Colonic mucosa (tissue), 4 donors: Measurements from ENCODE around the gene HID1. TPM values are rescaled to one million over a fixed set of nuclear protein-coding genes. Genes with fewer than 3 reads are reported as not detected.

Experiments used
- DNase-seq: peaks from one replicate; pipeline ENCODE4 v3.0.0-alpha.2; 2020
- H3K27ac ChIP-seq: fragments of 200-600 bp; one replicate; pipeline ENCODE4 v1.8.0; 2021
- H3K27me3 ChIP-seq: fragments of 200-600 bp; one replicate; pipeline ENCODE4 v1.8.0; 2021
- H3K36me3 ChIP-seq: fragments of 200-600 bp; one replicate; pipeline ENCODE4 v1.8.0; 2021
- H3K4me1 ChIP-seq: fragments of 200-600 bp; one replicate; pipeline ENCODE4 v1.8.0; 2021; ENCODE audit warnings: mild to moderate bottlenecking
- H3K4me3 ChIP-seq: fragments of 200-600 bp; one replicate; pipeline ENCODE4 v1.8.0; 2021
- H3K9ac ChIP-seq, 2 donors: one replicate each; pipeline ENCODE4 v1.7.0; 2013; ENCODE audit warnings: control low read depth in 2 of 2, low read depth in 2 of 2, low read length in 2 of 2
- H3K9me3 ChIP-seq: fragments of 200-600 bp; one replicate; pipeline ENCODE4 v1.8.0; 2021
- intact Hi-C: fragments of 100-400 bp; cut with DNase I; formaldehyde crosslinking; loops from one replicate; pipeline ENCODE4 v1.14.1; 2022
- total RNA-seq, 2 donors: library from RNA; stranded (reverse); fragmentation: NEBNext Ultra II Directional in 1 of 2; extraction: Animal tissue kit (Norgen Biotek cat#: 25700) in 1 of 2; gene quantifications; one replicate each; pipeline ENCODE4 v1.2.1, GENCODE V29; 2021
- TF ChIP-seq, protein P1 (sequence below): fragments of 200-600 bp; IDR thresholded peaks from one replicate; pipeline ENCODE4 v1.8.0; 2022; ENCODE audit warnings: antibody characterized with exemption, mild to moderate bottlenecking
- donor health status: healthy.
- donor health status: DM: no; HTN: no; CAD: no.
- donor health status: DM: no; HTN: no; CAD: no.

The HID1 gene
- total RNA-seq, 2 donors from 2014 or later = 47.8 to 54.8 TPM

DNA sequence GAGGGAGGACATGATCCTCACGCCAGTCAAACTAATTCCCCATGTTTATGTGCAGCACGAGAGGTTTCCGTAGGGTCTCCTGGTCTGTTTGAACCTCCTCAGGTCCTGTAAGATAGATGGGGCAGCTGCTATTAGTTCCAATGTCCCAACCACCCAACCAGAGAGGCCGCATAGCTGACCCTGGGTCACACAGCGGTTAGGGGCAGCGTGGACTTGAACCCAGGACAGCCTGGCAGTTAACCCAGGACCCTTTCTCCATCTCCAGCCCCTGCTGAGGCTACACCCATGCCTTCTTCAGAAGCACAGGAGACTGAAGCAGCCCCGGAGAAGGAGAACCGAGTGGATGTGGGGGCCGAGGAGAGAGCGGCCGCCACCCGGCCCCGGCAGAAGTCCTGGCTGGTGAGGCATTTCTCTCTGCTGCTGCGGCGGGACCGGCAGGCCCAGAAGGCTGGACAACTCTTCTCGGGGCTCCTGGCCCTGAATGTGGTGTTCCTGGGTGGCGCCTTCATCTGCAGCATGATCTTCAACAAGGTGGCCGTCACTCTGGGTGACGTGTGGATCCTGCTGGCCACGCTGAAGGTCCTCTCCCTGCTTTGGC lies 31.3 kb downstream of the HID1 start:
- Histone ChIP-seq H3K27ac (no peak overlapping the region), H3K36me3 (no peaks in the 10 kb centered on the region), H3K4me1 (no peaks in the 10 kb centered on the region), H3K4me3 (no peak overlapping the region), H3K27me3 (peaks cover 17% of the 10 kb centered on the region), H3K9ac (no peak overlapping the region), H3K9me3 (no peaks in the 10 kb centered on the region)
- intact Hi-C loops = no loop called here
- TF ChIP-seq, protein P1, sequence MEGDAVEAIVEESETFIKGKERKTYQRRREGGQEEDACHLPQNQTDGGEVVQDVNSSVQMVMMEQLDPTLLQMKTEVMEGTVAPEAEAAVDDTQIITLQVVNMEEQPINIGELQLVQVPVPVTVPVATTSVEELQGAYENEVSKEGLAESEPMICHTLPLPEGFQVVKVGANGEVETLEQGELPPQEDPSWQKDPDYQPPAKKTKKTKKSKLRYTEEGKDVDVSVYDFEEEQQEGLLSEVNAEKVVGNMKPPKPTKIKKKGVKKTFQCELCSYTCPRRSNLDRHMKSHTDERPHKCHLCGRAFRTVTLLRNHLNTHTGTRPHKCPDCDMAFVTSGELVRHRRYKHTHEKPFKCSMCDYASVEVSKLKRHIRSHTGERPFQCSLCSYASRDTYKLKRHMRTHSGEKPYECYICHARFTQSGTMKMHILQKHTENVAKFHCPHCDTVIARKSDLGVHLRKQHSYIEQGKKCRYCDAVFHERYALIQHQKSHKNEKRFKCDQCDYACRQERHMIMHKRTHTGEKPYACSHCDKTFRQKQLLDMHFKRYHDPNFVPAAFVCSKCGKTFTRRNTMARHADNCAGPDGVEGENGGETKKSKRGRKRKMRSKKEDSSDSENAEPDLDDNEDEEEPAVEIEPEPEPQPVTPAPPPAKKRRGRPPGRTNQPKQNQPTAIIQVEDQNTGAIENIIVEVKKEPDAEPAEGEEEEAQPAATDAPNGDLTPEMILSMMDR = no peak
- DNase-seq = no peak

DNA sequence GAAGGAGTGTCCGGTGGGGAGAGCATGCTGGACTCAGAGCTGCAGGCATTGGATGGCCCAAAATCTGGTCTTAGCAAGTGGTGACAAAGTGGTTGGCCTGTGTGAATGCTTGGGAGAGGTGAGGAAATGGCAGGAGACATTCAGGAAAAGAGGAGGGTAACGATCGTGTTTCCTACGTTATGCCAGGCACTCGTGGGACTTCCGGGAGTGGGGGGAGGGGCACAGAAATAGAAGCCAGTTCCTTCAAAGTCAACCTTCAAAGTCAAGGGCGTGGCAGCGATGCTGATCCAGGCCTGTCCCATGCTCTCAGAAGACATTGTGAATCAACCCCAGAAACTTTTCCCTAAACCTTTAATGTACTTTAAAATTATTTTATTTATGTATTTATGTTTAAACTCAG lies 33.0 kb downstream of the HID1 start:
- Histone ChIP-seq H3K4me3 (no peak overlapping the region), H3K9me3 (no peaks in the 10 kb centered on the region), H3K36me3 (no peaks in the 10 kb centered on the region), H3K27me3 (peaks cover 29% of the 10 kb centered on the region), H3K4me1 (no peaks in the 10 kb centered on the region), H3K9ac (no peak overlapping the region), H3K27ac (no peak overlapping the region)
- intact Hi-C loops = no loop called here
- TF ChIP-seq, protein P1 = no peak
- DNase-seq = no peak

DNA sequence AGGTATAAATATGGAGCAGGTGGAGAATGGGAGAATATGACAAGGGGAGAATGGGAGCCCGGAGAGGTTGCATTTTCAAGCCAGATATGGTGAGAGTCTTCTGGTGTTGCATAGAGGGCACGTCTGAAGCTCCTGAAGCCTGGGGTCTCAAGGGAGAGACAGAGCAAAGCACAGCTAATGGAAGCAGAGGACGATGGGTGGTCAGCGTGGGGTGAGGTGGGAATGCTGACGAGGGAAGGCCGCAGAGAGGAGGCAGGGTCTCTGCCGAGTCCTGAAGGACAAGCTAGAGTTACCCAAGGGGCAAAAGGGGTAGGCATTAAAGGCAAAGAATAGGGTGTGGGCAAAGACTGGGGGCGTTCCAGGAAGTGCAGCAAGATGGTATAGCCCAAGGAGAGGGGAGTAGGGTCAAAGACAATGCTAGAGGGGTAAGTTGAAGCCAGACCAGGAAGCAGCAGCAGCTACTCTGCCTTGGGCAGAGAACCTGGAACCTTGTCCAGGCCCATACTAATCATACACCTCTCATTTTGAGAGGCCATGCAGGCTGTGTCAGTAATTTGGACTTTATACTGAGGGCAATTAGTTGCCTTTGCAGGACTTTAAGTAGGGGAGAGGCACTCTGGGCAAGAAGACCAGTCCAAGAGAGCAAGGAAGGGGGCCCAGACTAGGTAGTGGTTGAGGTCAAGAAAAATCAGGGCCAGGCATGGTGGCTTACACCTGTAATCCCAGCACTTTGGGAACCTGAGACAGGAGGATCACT lies 34.2 kb downstream of the HID1 start:
- Histone ChIP-seq H3K9me3 (no peaks in the 10 kb centered on the region), H3K9ac (no peak overlapping the region), H3K27me3 (peaks cover 29% of the 10 kb centered on the region), H3K4me1 (no peaks in the 10 kb centered on the region), H3K4me3 (no peak overlapping the region), H3K36me3 (no peaks in the 10 kb centered on the region), H3K27ac (no peak overlapping the region)
- intact Hi-C loops = no loop called here
- TF ChIP-seq, protein P1 = no peak
- no peak for DNase-seq

DNA sequence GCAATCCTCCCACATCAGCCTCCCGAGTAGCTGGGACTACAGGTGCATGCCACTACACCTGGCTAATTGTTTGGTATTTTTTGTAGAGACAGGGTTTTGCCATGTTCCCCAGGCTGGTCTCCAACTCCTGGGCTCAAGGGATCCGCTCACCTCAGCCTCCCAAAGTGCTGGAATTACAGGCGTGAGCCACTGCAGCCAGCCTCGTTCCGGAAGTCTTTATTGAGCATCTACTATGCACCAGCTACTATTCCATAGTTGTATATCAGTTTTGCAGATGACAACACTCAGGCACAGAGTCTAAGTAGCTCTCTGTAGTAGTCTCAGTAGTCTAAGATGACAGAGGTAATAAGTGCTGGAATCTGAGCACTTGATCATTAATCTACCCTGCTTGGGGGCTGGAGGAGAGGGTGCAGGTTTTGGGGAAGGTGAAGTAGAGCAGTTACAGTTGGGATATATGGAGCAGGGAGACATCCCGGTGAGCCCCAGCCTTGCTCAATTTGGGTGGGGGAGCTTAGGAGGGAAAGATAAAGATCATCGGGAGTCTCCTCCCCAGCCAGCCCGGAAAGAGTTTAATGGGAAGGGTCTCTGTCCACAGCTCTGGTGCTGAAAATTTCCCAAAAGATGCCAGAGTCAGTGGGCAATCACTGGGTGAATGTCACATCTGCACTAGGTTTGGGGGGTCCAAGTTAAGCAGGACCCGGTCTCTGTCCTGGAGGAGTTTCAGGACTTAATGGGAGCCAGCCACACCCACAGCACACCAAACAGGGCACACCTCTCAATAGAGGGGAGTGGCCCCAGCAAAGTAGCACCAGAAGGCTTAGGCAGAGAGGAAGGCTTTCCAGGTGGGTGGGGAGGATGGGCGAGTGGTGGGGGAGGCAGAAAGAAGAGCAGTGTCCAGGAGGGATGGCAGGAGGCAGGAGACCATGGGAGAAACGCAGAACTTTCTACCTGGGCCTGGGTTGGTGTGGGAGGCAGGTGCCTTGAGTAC lies 35.2 kb downstream of the HID1 start:
- H3K4me1 ChIP-seq = no peaks in the 10 kb centered on the region
- H3K4me3 ChIP-seq = no peak overlapping the region
- H3K36me3 ChIP-seq = no peaks in the 10 kb centered on the region
- peaks cover 29% of the 10 kb centered on the region for H3K27me3 ChIP-seq
- H3K9me3 ChIP-seq = no peaks in the 10 kb centered on the region
- intact Hi-C loops = no loop called here
- H3K9ac ChIP-seq = no peak overlapping the region
- TF ChIP-seq, protein P1 = no peak
- no peak for DNase-seq
- no peak overlapping the region for H3K27ac ChIP-seq

DNA sequence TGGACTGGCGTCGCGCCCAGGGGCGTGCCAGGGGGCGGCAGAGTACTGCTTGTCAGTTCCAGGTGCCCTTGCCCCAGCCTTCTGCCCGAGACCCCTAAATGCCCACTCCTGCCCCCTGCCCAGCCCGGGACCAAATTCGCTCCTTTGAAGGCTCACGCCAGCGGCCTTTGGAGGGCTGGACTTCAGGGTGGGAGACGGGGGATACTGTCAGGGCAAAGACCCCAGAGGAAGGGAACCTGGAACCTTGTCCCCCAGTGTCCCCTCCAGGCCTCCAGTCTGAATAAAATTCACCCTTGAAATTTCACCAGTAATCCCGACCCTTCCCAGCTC lies 36.1 kb downstream of the HID1 start:
- intact Hi-C loops = no loop called here
- no peaks in the 10 kb centered on the region for H3K4me1 ChIP-seq
- DNase-seq = no peak
- H3K27ac ChIP-seq = no peak overlapping the region
- no peaks in the 10 kb centered on the region for H3K9me3 ChIP-seq
- no peak overlapping the region for H3K9ac ChIP-seq
- TF ChIP-seq, protein P1 = no peak
- no peak overlapping the region for H3K4me3 ChIP-seq
- peaks cover 29% of the 10 kb centered on the region for H3K27me3 ChIP-seq
- H3K36me3 ChIP-seq = no peaks in the 10 kb centered on the region
